HepG2 (cell line): ENCODE results near the gene ARMC10. TPM values are rescaled to one million over a fixed set of nuclear protein-coding genes. Genes with fewer than 3 reads are reported as not detected.
A peak's percentile ranks its signal among the peaks of the same experiment; 100 is the strongest.

Experiments used
- ATAC-seq: fragments of 200-7000 bp; cut with Tn5 transposase; 3 replicates; pipeline ENCODE4 v1.9.1; 2020; ENCODE audit warnings: mild to moderate bottlenecking, moderate library complexity
- BruUV-seq: library from RNA; stranded (reverse); fragments of 400-500 nt; replicated peaks from 2 replicates; lab custom pipeline; 2021; lab: Mats Ljungman, UMichigan
- CTCF ChIA-PET: fragments of 300-600 bp; formaldehyde crosslinking; extraction: SDS; loops from one replicate; lab custom pipeline; 2021; ENCODE audit warnings: low total read pairs, inconsistent platforms, low intra/inter-chr PET ratio; lab: Yijun Ruan, JAX
- POLR2A ChIA-PET: fragments of 350-600 bp; sonication (Branson Sonifier 250); formaldehyde crosslinking; loops from one replicate; lab custom pipeline; 2020; ENCODE audit warnings: antibody characterized with exemption, inconsistent platforms; lab: Yijun Ruan, JAX
- DNase-seq: peaks from one replicate; pipeline ENCODE4 v3.0.0-alpha.2; 2015; ENCODE audit warnings: low spot score
- FAIRE-seq: peaks from 3 replicates; lab custom pipeline; 2011; peaks lifted over from hg19 to GRCh38; lab: Jason Lieb, UNC
- H2AFZ ChIP-seq: one replicate; pipeline ENCODE4 v1.6.1; 2011; ENCODE audit warnings: low read length, inconsistent platforms
- H3K27ac ChIP-seq: fragments of 300-600 bp; 3 replicates; pipeline ENCODE4 v1.8.0; 2011; ENCODE audit warnings: mixed run types, mild to moderate bottlenecking, mixed read lengths, low read length, inconsistent platforms; ENCODE audit not compliant: insufficient read depth; ENCODE audit errors: extremely low read length
- H3K27me3 ChIP-seq, 2 experiments: fragments of 200-600 bp in 1 of 2; 2 replicates in 1 of 2; 3 replicates in 1 of 2; pipeline versions ENCODE4 v1.6.0 to v1.8.0; 2011; ENCODE audit warnings: low read length in 2 of 2, mild to moderate bottlenecking in 2 of 2, moderate library complexity in 2 of 2, inconsistent platforms in 1 of 2; ENCODE audit not compliant: insufficient read depth in 2 of 2, control insufficient read depth in 1 of 2
- H3K36me3 ChIP-seq, 2 experiments: fragments of 200-600 bp in 1 of 2; replicated peaks in 1 of 2; 2 replicates in 1 of 2; 3 replicates in 1 of 2; pipeline versions ENCODE4 v1.5.1 to v1.8.0; 2011; ENCODE audit warnings: low read length in 2 of 2, inconsistent platforms in 1 of 2; ENCODE audit not compliant: insufficient read depth in 2 of 2, control insufficient read depth in 1 of 2
- H3K4me1 ChIP-seq: 2 replicates; pipeline ENCODE4 v1.5.1; 2012; ENCODE audit warnings: low read length, inconsistent platforms; ENCODE audit not compliant: insufficient read depth
- H3K4me2 ChIP-seq: 2 replicates; pipeline ENCODE4 v1.6.0; 2011; ENCODE audit warnings: low read depth, low read length, inconsistent platforms
- H3K4me3 ChIP-seq, 3 experiments: fragments of 200-600 bp in 1 of 3; sonication (generic), shearing (Covaris generic) in 1 of 3; replicated peaks in 1 of 3; 2 replicates each; pipeline ENCODE4 v1.5.1; 2011 to 2016; ENCODE audit warnings: low read length in 3 of 3, inconsistent platforms in 2 of 3, low read depth in 2 of 3, mild to moderate bottlenecking in 2 of 3, control low read depth in 1 of 3, mixed read lengths in 1 of 3; ENCODE audit not compliant: insufficient read depth in 1 of 3
- H3K79me2 ChIP-seq: one replicate; pipeline ENCODE4 v1.6.1; 2011; ENCODE audit warnings: low read length, inconsistent platforms; ENCODE audit not compliant: insufficient read depth
- H3K9ac ChIP-seq: 2 replicates; pipeline ENCODE4 v1.6.0; 2011; ENCODE audit warnings: mild to moderate bottlenecking, low read depth, low read length, inconsistent platforms; ENCODE audit not compliant: insufficient read depth
- H3K9me3 ChIP-seq: 2 replicates; pipeline ENCODE4 v1.5.1; 2012; ENCODE audit warnings: mild to moderate bottlenecking, low read length
- H4K20me1 ChIP-seq: 2 replicates; pipeline ENCODE4 v1.6.0; 2011; ENCODE audit warnings: inconsistent platforms, mild to moderate bottlenecking, low read length, moderate library complexity; ENCODE audit not compliant: insufficient read depth
- FOXP1 ChIP-seq, 2 experiments: fragments of 450-650 bp in 1 of 2; IDR thresholded peaks; 2 replicates each; pipeline ENCODE4 v1.6.1; 2017 to 2018; ENCODE audit warnings: antibody characterized with exemption in 1 of 2
- NCOA1 ChIP-seq: sonication (generic); formaldehyde crosslinking; IDR thresholded peaks from 2 replicates; pipeline ENCODE4 v1.9.0; 2021; ENCODE audit warnings: missing genetic modification reagents
- NR2F1 ChIP-seq, 2 experiments: fragments of 450-650 bp in 1 of 2; formaldehyde crosslinking in 1 of 2; IDR thresholded peaks; 2 replicates each; pipeline versions ENCODE4 v1.5.0 to v1.6.1; 2016 to 2020; ENCODE audit warnings: mild to moderate bottlenecking in 1 of 2, missing compliant biosample characterization in 1 of 2, missing genetic modification reagents in 1 of 2, moderate library complexity in 1 of 2
- SIN3B ChIP-seq: fragments of 150-350 bp; IDR thresholded peaks from 2 replicates; pipeline ENCODE4 v1.6.1; 2014; ENCODE audit warnings: low read length
- SMAD1 ChIP-seq: sonication (generic); formaldehyde crosslinking; IDR thresholded peaks from 2 replicates; pipeline ENCODE4 v1.4.0; 2020; ENCODE audit warnings: missing genetic modification reagents, low read depth, mild to moderate bottlenecking, borderline replicate concordance
- ZNF121 ChIP-seq: sonication (generic); formaldehyde crosslinking; IDR thresholded peaks from 2 replicates; pipeline ENCODE4 v1.5.0; 2020; ENCODE audit warnings: mild to moderate bottlenecking, missing genetic modification reagents
- ZSCAN25 ChIP-seq: sonication (generic); formaldehyde crosslinking; IDR thresholded peaks from 2 replicates; pipeline ENCODE4 v1.8.0; 2022; ENCODE audit warnings: mild to moderate bottlenecking, missing genetic modification reagents
- WGBS: methylation state at CpG from one replicate; pipeline ENCODE4 v1.1.6; 2017; ENCODE audit warnings: low lambda C conversion rate; 5-methylcytosine and 5-hydroxymethylcytosine counted together
- in situ Hi-C: cut with HindIII; loops from 2 replicates; pipeline ENCODE4 v1.10.0; 2017; ENCODE audit warnings: low pct_unique_long_range_greater_than_20kb; ENCODE audit not compliant: extremely low pct_ligation_motif_present
- intact Hi-C: fragments of 100-400 bp; cut with micrococcal nuclease; formaldehyde crosslinking; loops from one replicate; pipeline ENCODE4 v1.10.0; 2022; ENCODE audit not compliant: unreplicated experiment
- polyA plus RNA-seq, 8 experiments: library from polyadenylated mRNA; depleted of rRNA in 3 of 8; stranded (reverse) in 7 of 8; unstranded in 1 of 8; fragments of >200 nt; fragmentation: Illumina TruSeq in 4 of 8; extraction: Trizol in 4 of 8; gene quantifications; 2 replicates each; pipeline versions ENCODE4 v1.2.1 to v1.2.3, GENCODE V29; 2011 to 2016; ENCODE audit warnings: low read depth in 4 of 8, missing spikeins in 1 of 8, mixed read lengths in 1 of 8; ENCODE audit not compliant: insufficient read depth in 1 of 8
- total RNA-seq, 5 experiments: library from RNA; depleted of rRNA; stranded (reverse); fragments of >200 nt; fragmentation: Illumina TruSeq; extraction: Trizol; gene quantifications; 2 replicates each; pipeline ENCODE4 v1.2.3, GENCODE V29; 2016; ENCODE audit warnings: low read depth in 1 of 5
- TF ChIP-seq, protein P1 (sequence below): sonication (generic); formaldehyde crosslinking; IDR thresholded peaks from 2 replicates; pipeline ENCODE4 v1.5.0; 2020; ENCODE audit warnings: missing genetic modification reagents
- TF ChIP-seq, protein P2 (sequence below): sonication (generic); formaldehyde crosslinking; IDR thresholded peaks from 2 replicates; pipeline ENCODE4 v1.8.0; 2022; ENCODE audit warnings: missing genetic modification reagents, mild to moderate bottlenecking, inconsistent platforms, borderline replicate concordance
- TF ChIP-seq, protein P3 (sequence below): sonication (generic); formaldehyde crosslinking; IDR thresholded peaks from 2 replicates; pipeline ENCODE4 v1.4.0; 2020; ENCODE audit warnings: missing genetic modification reagents; ENCODE audit errors: not compliant biosample characterization

ARMC10 gene
- total and polyA plus RNA-seq, 2 of the 13 experiments (the other 11 are each of a cell fraction or from before 2014, with no cell fraction given): 11.3 to 23.7 TPM

DNA sequence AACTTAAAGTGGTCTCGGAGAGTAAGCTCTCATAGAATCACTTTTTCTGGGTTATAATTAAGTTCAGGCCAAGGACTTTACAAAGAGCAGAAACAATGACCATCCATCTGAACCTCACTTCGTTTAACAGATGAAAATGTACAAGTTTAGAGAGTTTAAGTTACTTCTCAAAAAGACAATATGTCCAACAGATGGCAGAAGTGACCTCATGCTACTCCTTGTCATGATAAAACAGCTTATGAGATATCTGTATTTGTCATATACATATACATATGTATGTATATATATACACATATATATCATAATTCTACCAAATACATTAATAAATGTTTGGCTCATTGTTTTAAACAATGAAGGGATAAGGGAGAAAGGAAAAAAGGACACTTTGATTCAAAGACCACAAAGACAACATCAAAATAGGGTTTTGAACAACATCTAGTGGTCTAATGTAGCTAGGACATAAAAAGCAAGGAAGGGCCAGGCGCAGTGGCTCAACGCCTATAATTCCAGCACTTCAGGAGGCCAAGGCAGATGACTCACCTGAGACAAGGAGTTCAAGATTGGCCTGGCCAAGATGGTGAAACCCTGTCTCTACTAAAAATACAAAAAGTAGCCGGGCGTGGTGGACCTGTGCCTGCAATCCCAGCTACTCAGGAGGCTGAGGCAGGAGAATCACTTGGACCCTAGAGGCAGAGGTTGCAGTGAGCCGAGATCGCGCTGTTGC is 56.1 kb downstream of the ARMC10 start:
- TF ChIP-seq, protein P1, sequence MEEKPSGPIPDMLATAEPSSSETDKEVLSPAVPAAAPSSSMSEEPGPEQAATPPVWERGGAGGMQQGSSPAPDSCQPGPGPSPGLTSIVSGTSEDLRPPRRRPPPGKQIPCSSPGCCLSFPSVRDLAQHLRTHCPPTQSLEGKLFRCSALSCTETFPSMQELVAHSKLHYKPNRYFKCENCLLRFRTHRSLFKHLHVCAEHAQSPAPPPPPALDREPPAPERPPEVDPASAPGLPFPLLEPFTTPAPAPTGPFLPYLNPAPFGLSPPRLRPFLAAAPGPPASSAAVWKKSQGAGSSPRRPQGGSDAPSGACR (CRISPR knock-in tag): no peak
- TF ChIP-seq, all 625 proteins: peak for 0
- intact Hi-C loops: no loop called here
- H3K36me3 ChIP-seq: peaks cover 4 to 17% of the 10 kb centered on the region in 2 experiments; a peak in 4 of 5 replicates
- BruUV-seq: no TSS peak
- H3K27me3 ChIP-seq: no peaks in the 10 kb centered on the region
- FAIRE-seq: no peak
- no peak for DNase-seq
- no peak overlapping the region for H3K4me3 ChIP-seq
- peaks cover 40% of the 10 kb centered on the region for H3K4me1 ChIP-seq
- H3K27ac ChIP-seq: no peak overlapping the region
- POLR2A ChIA-PET: no interaction called here
- H3K9me3 ChIP-seq: no peaks in the 10 kb centered on the region
- no peak for ATAC-seq
- 88% methylated on average over 9 of the region's 9 CpGs for WGBS
- no peaks in the 10 kb centered on the region for H3K79me2 ChIP-seq
- in situ Hi-C loops: no loop called here
- CTCF ChIA-PET: no interaction called here
- H4K20me1 ChIP-seq: no peaks in the 10 kb centered on the region
- no peak overlapping the region for H3K9ac ChIP-seq
- no peak overlapping the region for H2AFZ ChIP-seq
- H3K4me2 ChIP-seq: no peak overlapping the region

DNA sequence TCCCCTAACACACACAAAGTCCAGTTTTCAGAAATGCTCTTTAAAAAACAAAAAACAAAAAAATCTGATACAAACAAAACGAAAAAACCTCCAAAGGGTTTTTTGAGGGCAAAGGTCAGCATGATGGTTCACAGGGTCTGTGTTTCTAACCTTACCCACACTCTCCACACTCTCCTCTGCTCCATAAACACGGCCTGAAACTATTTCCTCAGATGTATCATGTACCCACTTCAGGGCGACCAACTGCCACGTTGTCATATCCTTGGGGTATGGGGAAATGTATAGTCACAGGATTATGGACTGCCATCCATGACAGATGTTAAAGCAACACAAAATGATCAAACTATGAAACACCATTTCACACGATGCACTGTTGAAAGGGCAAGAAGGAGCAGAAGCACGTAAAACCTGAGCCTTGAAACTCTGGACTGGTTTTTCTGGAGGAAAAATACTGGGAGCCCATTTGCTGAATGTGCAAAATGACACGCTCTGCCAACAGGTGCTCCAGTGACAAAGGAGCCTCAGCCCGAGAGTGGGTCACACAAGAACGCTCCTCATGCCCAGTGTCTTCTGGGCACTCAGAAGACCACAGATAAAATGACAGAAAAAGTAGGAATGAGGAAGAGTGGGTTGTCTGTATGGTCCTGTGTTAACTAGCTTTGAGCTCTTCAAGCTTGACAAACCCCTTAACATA is 58.2 kb downstream of the ARMC10 start:
- in situ Hi-C loops (no loop called here), intact Hi-C loops (no loop called here)
- H3K9ac ChIP-seq: no peak overlapping the region
- H4K20me1 ChIP-seq: no peaks in the 10 kb centered on the region
- H3K4me3 ChIP-seq: no peak overlapping the region
- H3K79me2 ChIP-seq: no peaks in the 10 kb centered on the region
- H3K36me3 ChIP-seq: peaks cover 0 to 5% of the 10 kb centered on the region in 2 experiments; a peak in 2 of 5 replicates
- no peak overlapping the region for H3K4me2 ChIP-seq
- peaks cover 40% of the 10 kb centered on the region for H3K4me1 ChIP-seq
- no peak for DNase-seq
- WGBS: 57% methylated on average over 9 of the region's 9 CpGs
- POLR2A ChIA-PET: no interaction called here
- no peaks in the 10 kb centered on the region for H3K9me3 ChIP-seq
- no peaks in the 10 kb centered on the region for H3K27me3 ChIP-seq
- BruUV-seq: no TSS peak
- CTCF ChIA-PET: no interaction called here
- peak; percentile 75 for ATAC-seq
- peak overlapping the region; percentile 47 for H3K27ac ChIP-seq
- FAIRE-seq: no peak
- no peak overlapping the region for H2AFZ ChIP-seq
- TF ChIP-seq SIN3B: no peak
- TF ChIP-seq, protein P2, sequence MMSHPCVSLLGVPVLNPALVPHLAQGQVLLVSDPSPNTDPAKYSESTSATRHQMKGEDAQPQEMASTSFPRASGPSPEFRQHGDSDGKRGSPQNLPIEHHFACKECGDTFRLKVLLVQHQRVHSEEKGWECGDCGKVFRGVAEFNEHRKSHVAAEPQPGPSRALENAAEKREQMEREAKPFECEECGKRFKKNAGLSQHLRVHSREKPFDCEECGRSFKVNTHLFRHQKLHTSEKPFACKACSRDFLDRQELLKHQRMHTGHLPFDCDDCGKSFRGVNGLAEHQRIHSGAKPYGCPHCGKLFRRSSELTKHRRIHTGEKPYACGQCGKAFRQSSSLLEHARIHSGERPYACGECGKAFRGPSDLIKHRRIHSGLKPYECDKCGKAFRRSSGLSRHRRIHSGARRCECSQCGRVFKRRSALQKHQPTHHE (CRISPR knock-in tag): no peak
- TF ChIP-seq SMAD1 (CRISPR knock-in tag): no peak
- no peak for TF ChIP-seq ZNF121 (CRISPR knock-in tag)
- 0 out of 4 replicates have a peak, but pooled peaks of 1 of the 2 experiments have one; percentile 31 for TF ChIP-seq NR2F1 (CRISPR knock-in tag; IDR thresholded peaks at IDR 0.05)
- TF ChIP-seq FOXP1 (IDR thresholded peaks at IDR 0.05): no peak
- TF ChIP-seq FOXP1 (CRISPR knock-in tag; IDR thresholded peaks at IDR 0.05): peak; percentile 22; the same call in 1 of the 2 replicates
- no peak for TF ChIP-seq NCOA1
- TF ChIP-seq ZSCAN25 (CRISPR knock-in tag): peak; percentile 65; the same call in 1 of the 2 replicates
- TF ChIP-seq, protein P1 (CRISPR knock-in tag): no peak
- TF ChIP-seq, protein P3, sequence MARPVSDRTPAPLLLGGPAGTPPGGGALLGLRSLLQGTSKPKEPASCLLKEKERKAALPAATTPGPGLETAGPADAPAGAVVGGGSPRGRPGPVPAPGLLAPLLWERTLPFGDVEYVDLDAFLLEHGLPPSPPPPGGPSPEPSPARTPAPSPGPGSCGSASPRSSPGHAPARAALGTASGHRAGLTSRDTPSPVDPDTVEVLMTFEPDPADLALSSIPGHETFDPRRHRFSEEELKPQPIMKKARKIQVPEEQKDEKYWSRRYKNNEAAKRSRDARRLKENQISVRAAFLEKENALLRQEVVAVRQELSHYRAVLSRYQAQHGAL: no peak
